Kidney capillary endothelial cell (primary cell): Measurements from ENCODE around the gene MAPK7.
A peak's percentile ranks its signal among the peaks of the same experiment; 100 is the strongest.

ENCODE experiments used
- DNase-seq: peaks from one replicate; pipeline ENCODE4 v3.0.0-alpha.2; 2018; ENCODE audit warnings: low spot score

Gene MAPK7

DNA sequence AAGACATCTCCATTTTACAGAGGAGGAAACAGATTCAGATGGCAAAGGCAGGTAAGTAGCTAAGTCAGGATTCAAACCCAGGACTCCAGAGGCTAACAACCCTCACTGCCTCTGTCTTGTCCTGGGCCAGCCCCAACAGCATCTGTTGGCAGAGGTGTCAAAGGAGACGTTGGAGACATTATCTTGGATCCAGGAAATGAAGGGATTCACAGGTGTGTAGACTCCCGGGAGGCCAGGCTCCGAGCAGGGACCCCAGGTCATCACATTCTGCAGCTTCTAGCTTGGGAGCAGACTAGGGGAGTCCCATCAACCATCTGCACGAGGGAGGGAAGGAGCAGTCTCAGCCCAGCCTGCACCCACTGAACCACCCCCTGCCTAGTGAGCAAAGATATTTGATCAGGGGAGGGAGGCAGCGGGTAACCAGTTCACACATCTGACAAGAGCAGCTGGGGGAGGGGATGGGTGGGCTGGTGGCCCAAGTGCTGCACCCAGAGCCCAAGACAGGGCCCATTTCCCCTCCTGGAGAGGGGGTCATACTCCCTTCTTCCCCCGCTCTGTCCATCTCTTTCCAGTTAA, 14.8 kb upstream of the MAPK7 start:
- DNase-seq = no peak

DNA sequence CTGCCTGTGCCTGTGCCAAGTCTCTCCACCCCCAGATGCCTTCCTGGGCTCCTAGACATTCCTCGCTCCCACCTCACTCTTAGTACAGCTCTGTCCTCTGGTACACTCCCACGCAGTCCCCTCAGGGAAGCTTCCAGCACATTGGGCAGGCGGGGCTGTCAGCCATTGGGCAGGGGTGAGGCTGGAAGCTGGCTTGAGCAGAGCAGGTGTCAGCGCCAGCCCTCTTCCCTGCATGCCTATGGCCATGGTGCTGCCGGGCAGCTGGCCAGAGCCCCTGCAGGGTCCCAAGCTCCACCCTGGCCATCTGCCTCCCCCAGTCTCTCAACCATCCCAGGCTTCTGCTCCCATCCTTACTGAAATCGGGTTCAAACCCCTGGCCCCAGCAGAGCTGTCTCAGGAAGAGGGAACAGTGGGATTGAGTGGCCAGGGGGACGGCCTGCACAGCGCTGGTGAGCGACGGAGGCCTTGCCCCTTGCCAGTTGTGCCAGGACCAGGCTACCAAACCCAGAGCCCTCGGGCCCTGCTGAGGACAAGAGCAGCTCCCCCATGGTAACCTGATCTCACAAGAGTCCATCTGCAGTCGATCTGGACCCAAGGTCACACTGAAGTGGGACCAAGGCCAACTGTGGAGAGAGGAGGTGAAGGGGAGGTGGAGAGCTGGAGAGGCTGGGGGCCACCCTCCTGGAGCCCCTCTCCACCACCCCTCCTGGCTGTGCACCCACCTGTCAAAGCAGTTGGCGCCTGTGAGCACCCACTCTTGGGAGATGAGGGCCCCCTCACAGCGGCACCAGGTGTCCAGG, 13.4 kb upstream of the MAPK7 start:
- no peak for DNase-seq

DNA sequence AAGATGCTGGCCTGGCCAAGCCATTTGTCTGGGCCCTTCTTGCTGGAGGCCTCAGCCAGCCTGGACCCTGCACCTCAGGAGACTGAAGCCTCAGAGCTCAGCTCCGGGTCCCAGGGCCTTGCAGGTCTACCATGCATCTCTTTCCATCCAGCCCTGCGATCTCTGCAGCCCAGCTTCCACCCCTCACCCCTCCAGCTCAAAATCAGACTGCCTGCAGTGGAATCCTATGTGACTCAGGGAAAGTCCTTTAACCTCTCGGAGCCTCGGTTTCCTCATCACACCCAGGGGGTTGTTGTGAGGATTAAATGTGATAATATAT, 12.8 kb upstream of the MAPK7 start:
- no peak for DNase-seq

DNA sequence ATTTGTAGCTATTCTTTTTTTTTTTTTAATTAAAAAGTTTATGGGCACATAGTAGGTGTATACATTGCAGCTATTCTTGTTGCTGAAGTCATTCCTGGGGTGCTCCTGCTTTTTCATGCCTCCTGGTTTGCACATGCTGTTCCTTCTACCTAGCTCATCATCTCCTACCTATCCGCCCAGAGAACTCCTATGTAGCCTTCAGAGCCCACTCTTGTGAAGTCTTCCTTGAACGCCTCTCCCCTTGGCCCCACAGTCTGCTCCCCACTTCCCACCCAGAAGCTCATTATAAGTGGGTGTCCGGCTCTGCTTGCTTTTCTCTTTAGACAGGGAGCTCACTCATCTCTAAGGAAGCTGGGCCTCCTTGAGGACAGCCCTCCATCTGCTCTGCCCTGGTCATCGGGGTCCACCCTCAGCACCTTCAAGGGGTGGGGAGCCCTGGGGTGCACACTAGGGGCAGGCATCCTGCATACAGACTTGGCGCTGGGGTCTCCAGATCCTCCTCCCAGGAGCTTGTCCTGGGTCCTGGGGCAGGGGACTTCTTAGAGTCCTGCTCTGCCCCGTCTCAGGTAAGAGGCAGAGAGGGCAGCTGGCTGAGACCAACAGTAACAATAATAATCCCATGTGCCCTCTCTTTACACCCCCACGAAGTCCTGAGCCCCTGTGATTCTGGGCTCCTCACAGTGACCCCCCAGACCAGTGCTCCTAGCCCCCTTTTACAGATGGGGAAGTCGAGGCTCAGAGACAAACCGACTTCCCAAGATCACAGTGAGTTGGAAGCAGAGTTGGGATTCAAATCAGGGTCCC, 12.3 kb upstream of the MAPK7 start:
- DNase-seq = no peak

DNA sequence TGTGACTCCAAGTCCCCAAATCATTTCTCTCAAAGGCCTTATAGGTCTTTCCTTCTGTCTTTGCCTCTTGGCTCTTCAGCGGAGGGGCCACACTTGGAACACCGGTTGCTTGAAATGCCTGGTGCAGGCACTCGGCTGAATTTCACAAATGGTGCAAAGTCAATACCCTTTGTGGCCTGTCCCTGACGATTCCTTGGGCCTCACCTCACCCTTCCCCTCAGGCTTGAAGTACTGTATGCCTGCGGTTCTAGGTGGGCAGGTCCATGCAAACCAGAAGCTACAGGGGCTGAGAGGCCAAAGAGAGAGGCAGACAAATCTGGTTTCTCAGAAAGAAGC, 11.7 kb upstream of the MAPK7 start:
- no peak for DNase-seq

DNA sequence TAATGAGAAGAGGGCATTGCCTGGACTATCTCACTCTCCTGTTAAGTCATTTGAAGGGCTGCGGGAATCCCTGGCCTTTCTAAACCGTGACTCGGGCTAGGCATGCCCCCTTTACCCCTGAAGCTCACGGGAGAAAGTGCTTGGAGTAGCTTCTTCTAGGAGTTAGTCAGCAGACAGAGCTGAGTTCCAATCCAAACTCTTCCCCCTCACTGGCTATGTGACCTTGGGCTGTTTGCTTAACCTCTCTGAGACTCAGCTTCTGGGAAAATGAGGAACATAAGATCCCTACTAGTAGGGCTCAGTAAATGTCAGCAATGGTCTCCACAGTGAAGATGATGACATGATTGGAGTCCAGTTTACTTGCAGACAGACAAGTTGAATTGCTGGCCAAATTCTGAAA, 10.1 kb upstream of the MAPK7 start:
- DNase-seq = no peak

DNA sequence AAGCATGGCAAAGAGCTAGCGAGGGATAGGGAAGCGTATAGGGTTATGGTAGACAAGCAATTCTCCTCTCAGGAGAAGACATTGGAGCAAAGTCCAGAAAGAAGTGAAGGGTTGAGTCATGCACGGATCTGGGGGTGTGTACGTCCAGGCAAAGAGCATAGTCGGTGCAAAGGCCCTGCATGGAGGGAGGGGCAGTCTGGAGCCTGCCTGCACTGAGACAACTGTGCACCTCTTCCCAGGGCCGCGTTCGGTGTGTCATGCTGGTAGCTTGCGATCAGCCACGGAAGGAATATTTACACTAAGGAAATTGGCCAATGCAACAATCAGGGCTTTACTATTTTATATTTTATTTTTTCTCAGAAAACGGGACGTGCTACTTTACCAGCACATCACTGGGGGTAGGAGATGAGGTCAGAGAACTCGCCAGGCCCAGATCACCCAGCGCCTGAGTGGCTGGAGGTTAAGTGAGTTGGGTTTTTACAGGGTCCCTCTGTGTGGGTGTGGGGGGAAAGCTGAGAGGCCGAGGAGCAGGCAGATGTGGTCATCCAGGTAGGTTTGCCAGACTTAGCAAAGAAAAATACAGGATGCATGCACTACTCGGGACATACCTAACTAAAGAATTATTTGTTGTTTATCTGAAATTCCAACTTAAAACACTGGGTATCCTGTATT, 9.1 kb upstream of the MAPK7 start:
- DNase-seq = no peak

DNA sequence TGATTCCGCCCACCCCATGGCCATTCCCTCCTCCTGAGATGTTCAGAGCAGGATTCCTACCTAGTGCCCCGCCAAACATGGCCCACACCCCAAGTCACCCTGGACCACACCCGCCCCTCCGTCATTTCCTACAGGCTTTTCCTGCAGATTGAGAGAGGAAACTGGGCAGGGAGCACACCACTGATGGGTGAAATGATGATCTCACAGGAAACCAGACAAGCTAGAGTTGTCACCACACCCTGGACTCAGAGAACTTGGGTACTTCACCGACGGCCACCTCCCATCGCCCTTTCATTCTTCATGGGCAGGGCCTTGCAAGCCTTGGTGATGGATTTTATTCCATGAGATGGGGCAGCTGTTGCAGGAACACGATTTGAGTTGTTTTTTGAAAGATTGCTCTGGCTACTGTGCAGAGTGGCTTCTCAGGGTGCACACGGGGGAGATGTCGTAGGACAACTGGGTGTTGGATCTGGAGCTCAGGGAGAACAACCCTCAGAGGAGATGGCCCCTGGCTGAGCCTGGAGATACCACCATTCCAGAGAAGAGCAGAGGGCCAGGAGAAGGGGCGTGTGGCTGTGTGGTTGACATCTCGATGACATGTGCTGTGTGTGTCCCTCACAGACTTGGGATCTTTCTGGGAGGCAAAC, 8.3 kb upstream of the MAPK7 start:
- peak; percentile 44 for DNase-seq

DNA sequence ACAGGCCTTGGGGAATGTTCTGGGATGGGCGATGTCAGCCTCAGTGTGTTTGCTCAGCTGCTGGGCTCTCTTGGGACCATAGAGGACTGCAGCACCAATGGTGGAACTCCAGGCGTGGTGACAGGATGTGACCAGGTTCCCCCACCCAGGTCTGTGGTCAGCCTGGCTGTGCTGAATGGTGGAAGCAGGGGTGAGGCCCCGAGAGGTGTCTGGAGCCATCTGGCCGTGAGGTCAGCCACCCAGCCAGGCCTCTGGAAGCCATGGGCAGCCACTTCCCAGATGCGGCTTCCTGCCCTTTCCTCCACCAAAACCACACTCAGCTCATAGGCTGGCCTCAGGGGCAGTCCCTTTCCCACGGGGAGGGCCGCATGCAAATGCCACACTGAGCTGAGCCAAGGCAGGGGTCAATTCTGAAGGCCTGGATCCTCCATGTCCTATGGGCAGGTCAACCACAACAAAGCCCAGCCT, 7.8 kb upstream of the MAPK7 start:
- DNase-seq = no peak

DNA sequence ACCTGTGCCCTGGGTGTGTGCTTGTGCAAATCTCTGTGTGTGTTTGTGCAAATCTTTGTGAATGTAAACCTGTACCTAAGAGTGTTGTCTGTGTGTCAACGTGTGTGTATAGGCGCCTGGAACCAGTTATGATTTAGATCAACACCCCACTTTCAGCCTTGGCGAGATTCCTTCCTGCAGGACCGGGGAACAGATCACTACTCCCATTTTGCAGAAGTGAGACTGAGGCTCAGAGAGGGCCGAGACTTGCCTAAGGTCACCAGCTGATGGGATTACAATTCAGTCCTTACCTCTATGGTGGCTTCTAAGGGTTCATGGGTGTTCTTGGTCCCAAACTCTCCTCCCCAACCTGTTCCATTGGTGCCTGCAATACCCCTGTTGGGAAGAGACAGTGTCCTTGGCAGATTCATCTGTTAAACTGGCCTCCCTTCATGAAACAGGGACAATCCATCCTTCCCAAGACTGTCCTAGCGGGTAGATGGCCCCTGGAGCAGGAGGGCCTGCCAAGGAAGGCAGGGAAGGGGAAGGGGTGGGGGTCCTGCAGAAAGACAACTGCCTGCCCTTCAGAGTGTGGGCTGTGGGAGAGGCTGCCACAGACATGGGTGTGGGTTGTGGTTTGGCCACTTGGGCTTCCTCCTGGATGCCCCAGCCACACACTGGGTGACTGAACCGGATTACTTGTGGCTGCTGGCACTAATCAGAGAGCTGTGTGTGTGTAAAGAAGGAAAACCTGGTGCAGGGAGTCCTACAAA, 6.9 kb upstream of the MAPK7 start:
- no peak for DNase-seq

DNA sequence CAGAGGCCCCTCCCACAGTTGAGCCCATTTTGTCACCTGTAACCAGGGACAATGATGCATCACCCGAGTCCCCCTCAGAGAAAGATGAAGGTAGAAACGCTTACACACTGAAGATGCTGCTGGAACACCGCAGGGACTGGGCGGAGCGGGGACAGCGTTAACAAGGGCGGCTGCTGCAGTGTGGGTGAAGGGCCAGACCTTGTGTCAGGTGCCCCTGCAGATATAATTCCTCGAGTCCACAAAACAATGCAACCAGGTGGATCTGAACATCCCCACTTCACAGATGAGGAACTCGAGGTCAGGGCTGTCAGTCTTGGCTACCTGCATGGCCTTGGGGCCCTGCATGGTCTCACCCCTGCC, 6.3 kb upstream of the MAPK7 start:
- DNase-seq = no peak

DNA sequence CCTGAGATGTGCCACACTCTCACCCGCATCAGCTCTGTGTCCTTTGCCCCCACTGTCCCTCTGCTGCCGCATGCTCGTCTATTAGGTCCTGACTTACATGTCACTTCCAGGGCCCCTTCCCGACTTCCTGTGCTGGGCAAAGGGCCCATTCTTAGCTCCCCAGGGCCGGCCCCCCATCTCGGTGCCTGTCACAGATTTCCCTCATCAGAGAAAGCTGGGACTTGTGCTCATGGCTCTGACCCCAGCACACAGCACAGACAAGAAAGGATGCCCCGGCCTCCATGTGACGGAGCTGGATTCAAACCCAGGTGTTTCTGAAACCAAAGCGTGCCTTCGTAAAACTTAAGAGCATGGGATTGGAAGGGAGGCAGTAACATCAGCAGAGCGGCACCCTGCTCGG, 5.9 kb upstream of the MAPK7 start:
- DNase-seq = no peak

DNA sequence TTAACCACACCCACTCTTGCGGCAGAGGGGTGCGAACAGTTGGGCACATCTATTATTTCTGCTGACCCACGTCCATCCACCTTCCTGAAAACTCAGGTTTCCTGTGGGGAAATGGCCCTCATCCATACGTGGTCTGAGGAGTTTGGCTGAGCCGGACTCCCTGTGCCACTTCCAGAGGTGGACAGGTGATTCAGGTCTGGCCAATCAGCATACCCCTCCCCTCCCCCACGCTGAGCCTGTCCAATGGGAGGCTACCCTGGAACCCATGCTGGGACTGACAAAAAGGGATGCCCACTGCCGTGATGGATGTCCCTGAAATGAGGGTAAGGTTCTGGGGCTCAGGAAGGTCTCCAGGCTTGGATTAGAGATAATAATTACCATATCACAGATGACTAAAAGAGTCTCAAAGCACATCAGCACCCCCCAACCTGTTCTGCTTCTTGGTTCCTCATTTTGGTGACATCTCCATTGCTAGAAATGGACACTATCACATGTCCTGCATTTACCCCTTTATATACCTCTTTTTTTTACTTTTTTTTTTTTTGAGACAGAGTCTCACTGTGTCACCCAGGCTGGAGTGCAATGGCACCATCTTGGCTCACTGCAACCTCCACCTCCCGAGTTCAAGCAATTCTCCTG, 5.3 kb upstream of the MAPK7 start:
- no peak for DNase-seq

DNA sequence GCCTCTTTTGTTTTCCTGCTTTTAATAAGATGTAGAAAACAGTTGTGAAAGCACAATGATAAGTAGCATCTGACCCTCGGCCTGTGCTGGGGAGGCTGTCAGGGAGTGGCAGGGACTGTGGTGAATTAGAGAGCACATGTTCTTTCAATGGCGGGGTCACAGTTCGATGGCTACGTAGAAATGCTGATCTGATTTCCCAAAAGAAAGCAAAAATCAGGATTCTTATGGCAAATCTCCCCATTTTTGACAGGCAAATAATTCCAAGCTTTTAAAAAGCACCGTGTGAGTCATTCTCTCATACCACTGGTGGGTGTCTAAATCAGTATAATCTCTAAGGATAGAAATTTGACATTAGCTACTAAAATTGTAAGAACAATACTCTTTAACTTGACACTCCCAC, 4.2 kb upstream of the MAPK7 start:
- DNase-seq = no peak

DNA sequence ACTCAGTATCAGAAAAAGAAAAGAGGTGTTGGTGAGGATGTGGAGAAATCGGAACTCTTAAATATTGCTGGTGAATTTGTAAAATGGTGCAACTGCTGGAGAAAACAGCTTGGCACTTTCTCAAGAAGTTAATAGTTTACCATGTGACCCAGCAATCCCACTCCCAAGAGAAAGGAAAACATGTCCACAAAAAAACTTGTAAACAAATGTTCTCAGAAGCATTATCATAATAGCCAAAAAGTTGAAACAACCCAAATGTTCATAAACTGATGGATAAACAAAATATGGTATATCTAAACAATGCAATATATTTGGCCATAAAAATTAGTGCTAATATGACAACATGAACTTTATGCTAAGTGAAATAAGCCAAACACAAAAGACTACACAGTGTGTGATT, 2.6 kb upstream of the MAPK7 start:
- DNase-seq = no peak

DNA sequence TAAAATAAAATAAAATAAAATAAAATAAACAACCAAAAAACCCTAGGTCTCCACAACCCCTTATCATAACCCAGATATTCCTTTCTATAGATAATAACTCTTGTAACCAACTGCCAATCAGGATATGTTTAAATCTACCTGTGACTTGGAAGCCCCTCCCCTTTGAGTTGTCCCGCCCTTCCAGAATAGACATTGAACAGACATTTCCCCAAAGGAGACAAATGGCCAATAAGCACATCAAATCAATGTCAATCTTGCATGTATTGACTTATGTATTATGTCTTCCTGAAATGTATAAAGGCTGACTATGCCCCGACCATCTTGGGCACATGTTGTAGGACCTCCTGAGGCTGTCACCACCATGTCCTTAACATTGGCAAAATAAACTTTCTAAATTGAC, 1.5 kb upstream of the MAPK7 start:
- no peak for DNase-seq

DNA sequence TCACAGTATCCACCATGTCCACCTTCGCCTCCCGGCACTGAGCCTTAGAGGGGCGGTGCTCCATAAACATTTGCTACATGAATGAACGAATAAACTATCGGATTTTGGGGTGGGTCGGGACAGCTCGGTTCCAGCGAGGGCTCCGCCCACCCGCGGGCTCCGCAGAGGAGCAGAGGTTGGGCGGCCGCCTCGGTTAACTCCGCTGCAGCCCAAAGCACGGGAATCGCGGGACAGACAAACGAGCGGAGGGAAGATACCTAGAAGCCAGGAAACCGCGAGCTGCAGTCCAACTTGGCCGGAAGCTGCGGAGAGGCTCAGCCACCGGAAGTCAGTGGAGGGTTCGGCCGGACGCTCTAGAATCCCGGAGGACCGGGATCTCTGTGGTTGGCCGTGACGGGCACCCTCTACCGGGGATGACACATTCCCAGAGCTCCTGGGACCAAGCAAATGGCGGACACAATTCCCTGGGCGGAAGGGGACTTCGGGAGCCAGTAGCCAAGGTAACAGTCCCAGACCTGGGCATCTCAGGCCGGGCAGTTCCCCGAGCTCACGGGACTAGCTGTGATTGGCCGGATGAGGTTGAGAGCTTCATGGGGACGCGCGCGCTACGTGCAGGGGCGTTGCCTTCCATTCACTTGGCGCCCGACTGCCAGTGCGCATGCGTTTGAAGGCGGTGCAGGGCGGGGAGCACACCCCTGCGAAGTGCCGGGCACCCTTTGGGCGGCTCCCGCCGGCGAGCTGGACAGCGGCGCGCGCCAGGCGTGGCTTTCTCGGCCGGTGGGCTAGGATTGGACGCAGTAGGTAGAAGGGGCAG, 489 bp upstream of the MAPK7 start:
- DNase-seq = peak; percentile 99

DNA sequence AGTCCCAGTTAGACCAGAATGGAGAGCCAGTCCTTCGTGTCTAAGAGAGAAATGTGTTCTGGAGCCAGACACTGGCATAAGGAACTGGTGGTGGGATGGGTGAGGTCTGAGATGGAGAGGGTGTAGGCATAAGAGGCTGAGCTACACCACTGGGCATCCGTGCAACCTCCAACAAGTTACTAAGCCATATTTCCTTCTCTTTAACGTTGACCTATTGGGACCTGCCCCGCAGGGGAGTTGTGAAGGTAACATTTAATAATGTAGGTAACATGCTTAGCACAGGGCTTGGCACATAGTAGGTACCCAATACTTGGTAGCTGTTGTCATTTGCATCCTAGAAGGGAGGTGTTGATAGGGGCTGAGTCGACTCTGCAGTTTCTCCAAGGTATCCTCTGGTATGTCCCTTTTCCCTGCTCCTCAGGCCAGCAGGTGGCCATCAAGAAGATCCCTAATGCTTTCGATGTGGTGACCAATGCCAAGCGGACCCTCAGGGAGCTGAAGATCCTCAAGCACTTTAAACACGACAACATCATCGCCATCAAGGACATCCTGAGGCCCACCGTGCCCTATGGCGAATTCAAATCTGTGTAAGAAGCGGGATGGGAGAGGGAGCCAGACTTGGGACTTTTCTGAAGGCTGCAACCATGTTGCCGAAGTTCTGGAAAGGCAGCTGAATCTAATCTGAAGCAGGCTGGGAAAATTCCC, 1.2 kb downstream of the MAPK7 start:
- DNase-seq = no peak

DNA sequence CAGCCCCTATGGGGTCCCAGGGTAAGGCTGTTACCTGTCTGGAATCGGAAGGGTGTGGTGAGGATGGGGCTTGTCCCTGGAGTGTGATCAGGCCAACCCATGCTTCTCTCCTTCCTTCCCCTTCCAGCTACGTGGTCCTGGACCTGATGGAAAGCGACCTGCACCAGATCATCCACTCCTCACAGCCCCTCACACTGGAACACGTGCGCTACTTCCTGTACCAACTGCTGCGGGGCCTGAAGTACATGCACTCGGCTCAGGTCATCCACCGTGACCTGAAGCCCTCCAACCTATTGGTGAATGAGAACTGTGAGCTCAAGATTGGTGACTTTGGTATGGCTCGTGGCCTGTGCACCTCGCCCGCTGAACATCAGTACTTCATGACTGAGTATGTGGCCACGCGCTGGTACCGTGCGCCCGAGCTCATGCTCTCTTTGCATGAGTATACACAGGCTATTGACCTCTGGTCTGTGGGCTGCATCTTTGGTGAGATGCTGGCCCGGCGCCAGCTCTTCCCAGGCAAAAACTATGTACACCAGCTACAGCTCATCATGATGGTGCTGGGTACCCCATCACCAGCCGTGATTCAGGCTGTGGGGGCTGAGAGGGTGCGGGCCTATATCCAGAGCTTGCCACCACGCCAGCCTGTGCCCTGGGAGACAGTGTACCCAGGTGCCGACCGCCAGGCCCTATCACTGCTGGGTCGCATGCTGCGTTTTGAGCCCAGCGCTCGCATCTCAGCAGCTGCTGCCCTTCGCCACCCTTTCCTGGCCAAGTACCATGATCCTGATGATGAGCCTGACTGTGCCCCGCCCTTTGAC, 2.4 kb downstream of the MAPK7 start:
- no peak for DNase-seq
